ENCODE results near the gene BMP6.

DNA sequence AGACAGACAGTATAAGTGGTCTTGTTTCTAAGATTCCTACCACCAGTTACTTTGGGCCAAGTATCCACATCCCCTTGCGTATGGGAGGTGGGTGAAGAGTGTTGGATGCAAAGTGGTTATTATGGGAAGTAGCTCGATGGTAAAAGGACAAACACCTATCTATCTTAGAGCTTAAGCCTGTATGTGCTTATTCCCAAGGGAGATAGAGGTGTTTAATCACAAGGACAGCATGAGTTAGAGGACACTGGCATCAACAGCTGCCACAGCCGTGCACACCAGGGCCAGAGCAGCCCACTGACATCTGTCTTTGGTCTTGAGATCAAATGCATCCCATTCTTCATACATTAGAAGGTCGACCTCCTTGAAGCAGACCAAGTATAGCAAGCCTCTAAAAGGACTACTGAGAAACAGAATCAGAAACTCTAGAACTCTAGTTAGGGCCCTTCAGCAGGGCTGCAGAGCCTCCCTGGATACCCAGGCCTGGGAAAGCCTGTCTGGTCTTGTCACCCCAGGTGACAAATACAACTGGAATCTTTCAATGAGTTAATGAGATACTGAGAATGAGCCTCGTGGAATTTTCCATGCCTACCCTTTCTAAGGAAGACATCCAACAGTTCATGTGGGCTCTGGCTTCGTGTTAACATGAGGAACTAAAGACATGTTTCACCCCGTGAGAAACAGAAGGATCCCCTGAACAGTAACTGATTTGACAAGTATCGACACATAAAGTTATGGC lies 156.0 kb downstream of the BMP6 start:
- TF ChIP-seq CTCF (IDR thresholded peaks at IDR 0.05; ENCODE audit: low read depth, low read length): no peak
- TF ChIP-seq MAX (IDR thresholded peaks at IDR 0.05; ENCODE audit: low read depth, low read length): no peak
- no peak for TF ChIP-seq MYC (IDR thresholded peaks at IDR 0.05; ENCODE audit: low read depth, low read length)
